Measurements from ENCODE around the gene THAP12. TPM values are rescaled to one million over a fixed set of nuclear protein-coding genes. Genes with fewer than 3 reads are reported as not detected.

The THAP12 gene
- total RNA-seq, 4 donors from 2014 or later: 12.0 to 104 (median 55.6) TPM

DNA sequence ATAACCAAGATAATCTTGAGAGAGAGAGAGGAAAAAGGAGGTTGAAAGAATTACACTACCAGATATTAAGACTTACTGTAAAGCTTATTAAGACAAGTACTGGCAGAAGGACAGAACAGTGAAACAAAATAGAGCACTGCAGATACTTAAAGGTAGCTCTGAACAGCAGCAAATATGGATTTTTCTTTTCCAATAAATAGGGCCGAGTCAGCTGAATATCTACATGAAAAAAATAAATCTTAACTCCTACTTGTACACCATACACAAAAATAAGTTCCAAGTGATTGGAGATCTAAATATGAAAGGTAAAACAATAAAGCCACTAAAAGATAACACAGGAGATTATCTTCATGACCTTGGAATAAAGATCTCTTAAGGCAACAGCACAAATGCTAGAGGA, 12.4 kb downstream of the THAP12 start:
- TF ChIP-seq, protein P1, sequence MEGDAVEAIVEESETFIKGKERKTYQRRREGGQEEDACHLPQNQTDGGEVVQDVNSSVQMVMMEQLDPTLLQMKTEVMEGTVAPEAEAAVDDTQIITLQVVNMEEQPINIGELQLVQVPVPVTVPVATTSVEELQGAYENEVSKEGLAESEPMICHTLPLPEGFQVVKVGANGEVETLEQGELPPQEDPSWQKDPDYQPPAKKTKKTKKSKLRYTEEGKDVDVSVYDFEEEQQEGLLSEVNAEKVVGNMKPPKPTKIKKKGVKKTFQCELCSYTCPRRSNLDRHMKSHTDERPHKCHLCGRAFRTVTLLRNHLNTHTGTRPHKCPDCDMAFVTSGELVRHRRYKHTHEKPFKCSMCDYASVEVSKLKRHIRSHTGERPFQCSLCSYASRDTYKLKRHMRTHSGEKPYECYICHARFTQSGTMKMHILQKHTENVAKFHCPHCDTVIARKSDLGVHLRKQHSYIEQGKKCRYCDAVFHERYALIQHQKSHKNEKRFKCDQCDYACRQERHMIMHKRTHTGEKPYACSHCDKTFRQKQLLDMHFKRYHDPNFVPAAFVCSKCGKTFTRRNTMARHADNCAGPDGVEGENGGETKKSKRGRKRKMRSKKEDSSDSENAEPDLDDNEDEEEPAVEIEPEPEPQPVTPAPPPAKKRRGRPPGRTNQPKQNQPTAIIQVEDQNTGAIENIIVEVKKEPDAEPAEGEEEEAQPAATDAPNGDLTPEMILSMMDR (IDR thresholded peaks at IDR 0.05): no peak
- no peak for TF ChIP-seq POLR2A (IDR thresholded peaks at IDR 0.05)
- Histone ChIP-seq H3K27me3 (no peaks in the 10 kb centered on the region), H3K27ac (no peak overlapping the region), H3K4me3 (no peak overlapping the region), H3K9me3 (no peaks in the 10 kb centered on the region), H3K4me1 (peaks cover 0 to 6% of the 10 kb centered on the region in 2 donors), H3K36me3 (no peaks in the 10 kb centered on the region)
- DNase-seq: no peak
- intact Hi-C loops (cut with DNase I; ENCODE audit: low total_unique reads): no loop called here

GRCh38 chr11:76365038-76365679, 15.8 kb downstream of the THAP12 start:
- H3K27me3 ChIP-seq: no peaks in the 10 kb centered on the region
- no peaks in the 10 kb centered on the region for H3K9me3 ChIP-seq
- H3K4me1 ChIP-seq: no peaks in the 10 kb centered on the region
- no peak for DNase-seq
- no peaks in the 10 kb centered on the region for H3K36me3 ChIP-seq
- no peak overlapping the region for H3K4me3 ChIP-seq
- intact Hi-C loops (cut with DNase I; ENCODE audit: low total_unique reads): no loop called here
- TF ChIP-seq, protein P1 (IDR thresholded peaks at IDR 0.05): no peak
- TF ChIP-seq POLR2A (IDR thresholded peaks at IDR 0.05): no peak
- H3K27ac ChIP-seq: no peak overlapping the region

DNA sequence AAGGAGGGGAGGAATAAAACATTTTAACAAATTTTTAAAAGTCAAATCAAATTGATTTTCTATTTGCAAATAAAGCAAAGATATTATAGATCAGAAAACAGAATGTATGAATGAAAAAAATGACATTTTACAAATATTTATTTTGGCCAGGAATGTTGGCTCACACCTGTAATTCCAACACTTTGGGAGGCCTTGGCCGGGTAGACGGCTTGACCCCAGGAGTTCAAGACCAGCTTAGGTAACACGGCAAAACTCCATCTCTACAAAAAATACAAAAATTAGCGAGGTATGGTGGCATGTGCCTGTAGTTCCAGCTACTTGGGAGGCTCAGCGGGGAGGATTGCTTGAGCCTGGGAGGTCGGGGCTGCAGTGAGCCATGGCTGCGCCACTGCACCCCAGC, 18.2 kb downstream of the THAP12 start:
- no peaks in the 10 kb centered on the region for H3K27me3 ChIP-seq
- TF ChIP-seq POLR2A (IDR thresholded peaks at IDR 0.05): no peak
- TF ChIP-seq, protein P1 (IDR thresholded peaks at IDR 0.05): no peak
- no peak overlapping the region for H3K4me3 ChIP-seq
- H3K36me3 ChIP-seq: no peaks in the 10 kb centered on the region
- no peak for DNase-seq
- no peak overlapping the region for H3K27ac ChIP-seq
- H3K9me3 ChIP-seq: no peaks in the 10 kb centered on the region
- intact Hi-C loops (cut with DNase I; ENCODE audit: low total_unique reads): no loop called here
- H3K4me1 ChIP-seq: no peaks in the 10 kb centered on the region

DNA sequence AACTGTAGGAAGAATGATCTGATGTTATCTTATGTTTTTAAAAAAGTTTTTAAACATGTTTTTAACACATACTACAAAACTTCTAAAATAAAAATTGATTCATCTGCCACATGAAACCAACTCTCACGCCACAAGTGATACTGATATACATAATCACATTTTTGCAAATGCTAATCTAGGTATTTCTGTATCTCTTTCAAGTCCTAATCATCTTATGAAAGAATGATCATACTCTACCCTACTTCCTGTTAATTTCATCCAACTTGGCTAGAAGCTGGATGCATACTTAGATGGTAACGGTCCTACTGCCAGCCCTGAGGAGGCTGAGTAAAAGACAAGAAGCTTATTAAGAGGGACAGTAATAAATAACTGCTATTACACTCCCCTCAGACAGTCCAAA, 19.2 kb downstream of the THAP12 start:
- Histone ChIP-seq H3K27me3 (no peaks in the 10 kb centered on the region), H3K36me3 (no peaks in the 10 kb centered on the region), H3K4me1 (no peaks in the 10 kb centered on the region), H3K4me3 (no peak overlapping the region), H3K9me3 (no peaks in the 10 kb centered on the region), H3K27ac (no peak overlapping the region)
- no peak for TF ChIP-seq POLR2A (IDR thresholded peaks at IDR 0.05)
- TF ChIP-seq, protein P1 (IDR thresholded peaks at IDR 0.05): no peak
- no peak for DNase-seq
- intact Hi-C loops (cut with DNase I; ENCODE audit: low total_unique reads): no loop called here

DNA sequence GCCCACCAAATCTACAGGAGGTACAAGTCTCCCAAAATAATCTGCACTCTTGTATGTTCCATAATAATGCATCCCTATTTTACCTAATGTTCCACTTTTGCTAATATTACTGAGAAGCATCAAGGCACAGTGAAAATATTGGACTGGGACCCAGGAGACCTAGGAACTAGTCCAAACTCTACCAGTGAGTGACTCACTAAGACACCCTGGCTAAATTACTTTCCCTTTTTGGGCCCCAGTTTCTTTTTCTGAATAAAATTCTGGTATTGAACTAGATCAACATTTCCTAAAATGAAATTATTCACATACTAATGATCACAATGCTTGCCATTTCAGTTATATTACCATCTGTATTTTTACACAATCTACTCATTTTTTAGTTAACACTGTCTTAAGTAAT, 19.6 kb downstream of the THAP12 start:
- intact Hi-C loops (cut with DNase I; ENCODE audit: low total_unique reads): no loop called here
- Histone ChIP-seq H3K4me1 (no peaks in the 10 kb centered on the region), H3K27me3 (no peaks in the 10 kb centered on the region), H3K36me3 (no peaks in the 10 kb centered on the region), H3K27ac (no peak overlapping the region), H3K4me3 (no peak overlapping the region), H3K9me3 (no peaks in the 10 kb centered on the region)
- TF ChIP-seq, protein P1 (IDR thresholded peaks at IDR 0.05): no peak
- DNase-seq: no peak
